ENCODE results near the gene PBXIP1. TPM values are rescaled to one million over a fixed set of nuclear protein-coding genes. Genes with fewer than 3 reads are reported as not detected.

Gene PBXIP1
- total RNA-seq, 1 experiment from 2014 or later, result 21.6 TPM

DNA sequence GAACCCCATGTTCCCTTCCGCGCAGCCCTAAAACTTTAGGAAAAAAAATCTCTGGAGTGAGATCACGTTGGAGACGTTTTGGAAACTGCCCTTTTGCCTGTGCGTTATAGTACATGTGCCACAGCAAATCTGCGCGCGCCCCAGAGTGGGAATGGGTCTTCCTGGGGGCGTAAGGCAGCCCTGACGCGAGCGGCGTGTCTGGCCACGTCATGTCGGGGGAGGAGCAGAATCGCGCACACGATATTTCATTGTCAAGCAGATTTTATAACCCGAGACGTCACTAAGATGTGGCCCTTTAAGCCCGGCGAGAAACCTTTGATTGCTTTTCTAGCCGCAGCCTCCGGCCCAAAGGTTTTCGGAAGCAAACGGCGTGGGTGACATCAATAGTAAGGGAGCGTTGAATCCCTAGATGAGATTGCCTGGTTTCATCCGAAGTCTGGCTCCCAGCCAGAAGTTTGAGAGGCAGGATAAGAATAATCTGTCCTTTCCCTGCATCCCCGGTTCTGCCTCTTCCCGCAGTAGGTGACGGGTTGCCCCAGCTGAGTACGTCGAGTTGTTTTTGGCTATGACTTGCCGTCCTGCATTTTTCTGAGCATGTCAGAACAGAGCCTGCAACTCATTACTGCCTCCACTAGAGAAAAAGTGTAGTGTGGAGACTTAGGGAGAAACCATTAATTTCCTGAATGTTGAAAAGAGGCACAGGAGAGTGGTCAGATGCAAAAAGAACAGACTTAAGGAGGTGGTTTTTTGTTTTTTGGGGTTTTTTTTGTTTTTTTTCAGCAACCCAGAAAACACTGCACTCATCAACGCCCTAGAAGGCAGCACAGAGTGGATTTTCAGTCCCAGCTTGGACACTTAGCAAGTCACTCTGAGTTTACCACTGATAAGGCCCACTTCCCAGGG, 18.6 kb downstream of the PBXIP1 start:
- peak overlapping the region; percentile 96 for H3K9ac ChIP-seq (ENCODE audit: extremely low read depth, insufficient read length, low read length)
- no peak overlapping the region for H3K4ac ChIP-seq (ENCODE audit: low read depth, low read length)
- peak overlapping the region; percentile 91 for H2BK20ac ChIP-seq (ENCODE audit: low read depth, low read length, poor library complexity, severe bottlenecking)
- H4K91ac ChIP-seq (ENCODE audit: insufficient read length, low read depth, low read length), result peak overlapping the region; percentile 0
- H4K8ac ChIP-seq (replicated peaks; ENCODE audit: insufficient read length, low read depth, low read length), result peak overlapping the region; percentile 22
- H4K5ac ChIP-seq (ENCODE audit: insufficient read length, low read depth, low read length), result peak overlapping the region; percentile 84
- no peaks in the 10 kb centered on the region for H3K79me1 ChIP-seq (ENCODE audit: insufficient read depth, low read depth, low read length, poor library complexity, severe bottlenecking)
- H3K9me3 Mint-ChIP-seq, result no peaks in the 10 kb centered on the region; a peak in 2 of 5 replicates
- H3K14ac ChIP-seq (ENCODE audit: insufficient read depth, low read length), result peak overlapping the region; percentile 98; the same call in 1 of the 2 replicates
- H2BK12ac ChIP-seq (ENCODE audit: insufficient read length, low read depth, low read length), result peak overlapping the region; percentile 70
- peak overlapping the region; percentile 99 to 100 (median 99) for H3K27ac Mint-ChIP-seq
- H3K23ac ChIP-seq (ENCODE audit: insufficient read length, low read depth, low read length), result no peak overlapping the region
- peak overlapping the region; percentile 95 for H2BK120ac ChIP-seq (ENCODE audit: low read depth, low read length, poor library complexity, severe bottlenecking)
- H3K9me3 ChIP-seq (ENCODE audit: control insufficient read depth, low read depth, low read length), result no peaks in the 10 kb centered on the region
- no CpG with 5 or more reads among the region's 36 CpGs for WGBS (ENCODE audit: extremely low coverage, insufficient read length, low lambda C conversion rate)
- no peak overlapping the region for H2AK5ac ChIP-seq (ENCODE audit: insufficient read length, low read length)
- TF ChIP-seq, protein P1, sequence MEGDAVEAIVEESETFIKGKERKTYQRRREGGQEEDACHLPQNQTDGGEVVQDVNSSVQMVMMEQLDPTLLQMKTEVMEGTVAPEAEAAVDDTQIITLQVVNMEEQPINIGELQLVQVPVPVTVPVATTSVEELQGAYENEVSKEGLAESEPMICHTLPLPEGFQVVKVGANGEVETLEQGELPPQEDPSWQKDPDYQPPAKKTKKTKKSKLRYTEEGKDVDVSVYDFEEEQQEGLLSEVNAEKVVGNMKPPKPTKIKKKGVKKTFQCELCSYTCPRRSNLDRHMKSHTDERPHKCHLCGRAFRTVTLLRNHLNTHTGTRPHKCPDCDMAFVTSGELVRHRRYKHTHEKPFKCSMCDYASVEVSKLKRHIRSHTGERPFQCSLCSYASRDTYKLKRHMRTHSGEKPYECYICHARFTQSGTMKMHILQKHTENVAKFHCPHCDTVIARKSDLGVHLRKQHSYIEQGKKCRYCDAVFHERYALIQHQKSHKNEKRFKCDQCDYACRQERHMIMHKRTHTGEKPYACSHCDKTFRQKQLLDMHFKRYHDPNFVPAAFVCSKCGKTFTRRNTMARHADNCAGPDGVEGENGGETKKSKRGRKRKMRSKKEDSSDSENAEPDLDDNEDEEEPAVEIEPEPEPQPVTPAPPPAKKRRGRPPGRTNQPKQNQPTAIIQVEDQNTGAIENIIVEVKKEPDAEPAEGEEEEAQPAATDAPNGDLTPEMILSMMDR (conservative IDR thresholded peaks at IDR 0.05), result no peak
- H3K4me2 ChIP-seq (ENCODE audit: insufficient read depth, insufficient read length, low read length), result peak overlapping the region; percentile 93
- no peak overlapping the region for H2BK15ac ChIP-seq (ENCODE audit: low read depth, low read length)
- peak overlapping the region; percentile 66 for H2AFZ ChIP-seq (ENCODE audit: low read length)
- H3K56ac ChIP-seq (ENCODE audit: insufficient read length, low read depth, low read length), result peak overlapping the region; percentile 48
- H3K36me3 Mint-ChIP-seq (ENCODE audit: insufficient read depth in 1 of 3, low read depth in 3 of 3), result no peaks in the 10 kb centered on the region; a peak in 1 of 7 replicates
- H3K23me2 ChIP-seq (ENCODE audit: insufficient read length, low read depth, low read length, poor library complexity, severe bottlenecking), result peaks cover 11% of the 10 kb centered on the region
- H3K18ac ChIP-seq (ENCODE audit: insufficient read length, low read depth, low read length), result peak overlapping the region; percentile 98
- no peaks in the 10 kb centered on the region for H3K79me2 ChIP-seq (ENCODE audit: insufficient read depth, low read length)
- no peak overlapping the region for H3T11ph ChIP-seq (ENCODE audit: low read length)
- peak overlapping the region; percentile 74 for H3K27ac ChIP-seq (ENCODE audit: insufficient read length, low read depth, low read length)
- H3K4me1 ChIP-seq (ENCODE audit: insufficient read depth, low read length), result peaks cover 3% of the 10 kb centered on the region
- H3K27me3 ChIP-seq (ENCODE audit: insufficient read depth, low read length), result no peaks in the 10 kb centered on the region
- peaks cover 30 to 32% of the 10 kb centered on the region in 2 experiments for H3K4me1 Mint-ChIP-seq
- peak overlapping the region; percentile 81 to 93 for H3K4me3 Mint-ChIP-seq
- H4K20me1 ChIP-seq (ENCODE audit: control insufficient read depth, insufficient read depth, insufficient read length), result no peaks in the 10 kb centered on the region
- peak; percentile 88 for DNase-seq
- H2BK5ac ChIP-seq (ENCODE audit: insufficient read length, low read length), result peak overlapping the region; percentile 66
- H3K27me3 Mint-ChIP-seq (ENCODE audit: low read depth), result no peaks in the 10 kb centered on the region; the same call in 1 of the 2 replicates

Measured in H9 (cell line).